ENCODE data around the gene TRAF6. TPM values are rescaled to one million over a fixed set of nuclear protein-coding genes. Genes with fewer than 3 reads are reported as not detected.

The TRAF6 gene
- total and polyA plus RNA-seq, 2 donors from 2014 or later: 4.0 to 16.5 TPM

DNA sequence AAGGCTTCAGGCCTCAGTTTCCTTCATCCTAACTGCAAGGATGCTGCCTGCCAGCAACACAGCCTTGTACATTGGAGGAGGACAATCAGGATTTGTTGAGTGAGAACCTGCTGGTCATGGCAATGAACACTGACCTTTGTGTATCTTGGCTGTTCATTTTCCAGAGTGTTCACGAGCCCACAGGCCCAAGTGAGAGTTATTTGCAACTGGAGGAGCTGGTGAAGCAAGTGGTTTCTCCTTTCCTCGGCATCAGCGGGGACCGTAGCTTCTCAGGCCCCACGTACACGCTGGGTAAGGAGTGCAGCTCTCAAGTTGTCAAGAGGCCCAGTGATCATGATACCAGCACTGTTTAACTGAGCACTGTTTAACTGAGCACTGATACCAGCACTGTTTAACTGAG, 59.0 kb downstream of the TRAF6 start:
- Histone ChIP-seq H3K4me3 (ENCODE audit: low read length in 3 of 3) (no peak overlapping the region), H3K9ac (ENCODE audit: low read length in 3 of 3) (no peak overlapping the region), H3K36me3 (ENCODE audit: control insufficient read depth in 2 of 3, insufficient read depth in 3 of 3, low read length in 3 of 3) (peaks cover 0 to 2% (median 1%) of the 10 kb centered on the region in 3 donors), H3K27me3 (ENCODE audit: control insufficient read depth, insufficient read depth, low read length) (no peaks in the 10 kb centered on the region), H3K4me1 (ENCODE audit: control insufficient read depth in 2 of 3, insufficient read depth in 2 of 3, low read depth in 1 of 3, low read length in 3 of 3) (peaks cover 3 to 30% (median 18%) of the 10 kb centered on the region in 3 donors), H3K27ac (ENCODE audit: low read depth in 2 of 2, low read length in 2 of 2) (no peak overlapping the region), H3K9me3 (ENCODE audit: control insufficient read depth in 2 of 3, insufficient read depth in 1 of 3, low read length in 3 of 3) (no peaks in the 10 kb centered on the region)
- no peak for DNase-seq
- FAIRE-seq: no peak
- intact Hi-C loops (cut with DNase I): no loop called here
- TF ChIP-seq, protein P1, sequence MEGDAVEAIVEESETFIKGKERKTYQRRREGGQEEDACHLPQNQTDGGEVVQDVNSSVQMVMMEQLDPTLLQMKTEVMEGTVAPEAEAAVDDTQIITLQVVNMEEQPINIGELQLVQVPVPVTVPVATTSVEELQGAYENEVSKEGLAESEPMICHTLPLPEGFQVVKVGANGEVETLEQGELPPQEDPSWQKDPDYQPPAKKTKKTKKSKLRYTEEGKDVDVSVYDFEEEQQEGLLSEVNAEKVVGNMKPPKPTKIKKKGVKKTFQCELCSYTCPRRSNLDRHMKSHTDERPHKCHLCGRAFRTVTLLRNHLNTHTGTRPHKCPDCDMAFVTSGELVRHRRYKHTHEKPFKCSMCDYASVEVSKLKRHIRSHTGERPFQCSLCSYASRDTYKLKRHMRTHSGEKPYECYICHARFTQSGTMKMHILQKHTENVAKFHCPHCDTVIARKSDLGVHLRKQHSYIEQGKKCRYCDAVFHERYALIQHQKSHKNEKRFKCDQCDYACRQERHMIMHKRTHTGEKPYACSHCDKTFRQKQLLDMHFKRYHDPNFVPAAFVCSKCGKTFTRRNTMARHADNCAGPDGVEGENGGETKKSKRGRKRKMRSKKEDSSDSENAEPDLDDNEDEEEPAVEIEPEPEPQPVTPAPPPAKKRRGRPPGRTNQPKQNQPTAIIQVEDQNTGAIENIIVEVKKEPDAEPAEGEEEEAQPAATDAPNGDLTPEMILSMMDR (IDR thresholded peaks at IDR 0.05; ENCODE audit: borderline replicate concordance, extremely low read depth, insufficient read depth): no peak

DNA sequence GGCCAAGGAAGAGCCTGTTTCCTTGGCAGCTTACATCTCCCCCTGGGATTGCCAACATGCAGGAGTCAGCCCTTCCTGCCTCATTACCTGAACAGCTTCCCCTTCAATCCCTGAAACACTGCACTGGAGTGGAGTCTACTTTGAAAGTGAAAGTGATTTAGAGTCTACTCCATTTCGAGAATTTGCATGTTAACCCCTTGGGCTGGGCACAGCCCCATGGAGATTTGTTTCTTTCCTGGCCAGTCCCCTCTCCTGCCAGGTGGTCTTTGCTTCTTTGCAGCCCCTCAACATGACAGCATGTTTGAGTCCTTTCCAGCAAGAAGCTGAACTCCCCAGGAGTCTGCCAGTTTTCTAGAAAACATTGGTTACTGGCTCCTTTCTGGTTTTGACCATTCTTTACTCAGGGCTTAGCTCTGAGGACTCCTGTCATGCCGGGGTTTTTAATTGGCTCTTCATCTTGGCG, 59.9 kb downstream of the TRAF6 start:
- no peak for FAIRE-seq
- no peaks in the 10 kb centered on the region for H3K9me3 ChIP-seq (ENCODE audit: control insufficient read depth in 2 of 3, insufficient read depth in 1 of 3, low read length in 3 of 3)
- H3K27me3 ChIP-seq (ENCODE audit: control insufficient read depth, insufficient read depth, low read length): no peaks in the 10 kb centered on the region
- H3K27ac ChIP-seq (ENCODE audit: low read depth in 2 of 2, low read length in 2 of 2): no peak overlapping the region
- H3K4me1 ChIP-seq (ENCODE audit: control insufficient read depth in 2 of 3, insufficient read depth in 2 of 3, low read depth in 1 of 3, low read length in 3 of 3): peaks cover 3 to 28% (median 18%) of the 10 kb centered on the region in 3 donors
- intact Hi-C loops (cut with DNase I): no loop called here
- H3K36me3 ChIP-seq (ENCODE audit: control insufficient read depth in 2 of 3, insufficient read depth in 3 of 3, low read length in 3 of 3): peaks cover 0 to 2% (median 0%) of the 10 kb centered on the region in 3 donors
- no peak overlapping the region for H3K9ac ChIP-seq (ENCODE audit: low read length in 3 of 3)
- peak in 2 of 5 donors; percentile 4 to 12 for DNase-seq
- TF ChIP-seq, protein P1 (IDR thresholded peaks at IDR 0.05; ENCODE audit: borderline replicate concordance, extremely low read depth, insufficient read depth): no peak
- peak overlapping the region in 2 of 3 donors; percentile 0 to 17 for H3K4me3 ChIP-seq (ENCODE audit: low read length in 3 of 3)

DNA sequence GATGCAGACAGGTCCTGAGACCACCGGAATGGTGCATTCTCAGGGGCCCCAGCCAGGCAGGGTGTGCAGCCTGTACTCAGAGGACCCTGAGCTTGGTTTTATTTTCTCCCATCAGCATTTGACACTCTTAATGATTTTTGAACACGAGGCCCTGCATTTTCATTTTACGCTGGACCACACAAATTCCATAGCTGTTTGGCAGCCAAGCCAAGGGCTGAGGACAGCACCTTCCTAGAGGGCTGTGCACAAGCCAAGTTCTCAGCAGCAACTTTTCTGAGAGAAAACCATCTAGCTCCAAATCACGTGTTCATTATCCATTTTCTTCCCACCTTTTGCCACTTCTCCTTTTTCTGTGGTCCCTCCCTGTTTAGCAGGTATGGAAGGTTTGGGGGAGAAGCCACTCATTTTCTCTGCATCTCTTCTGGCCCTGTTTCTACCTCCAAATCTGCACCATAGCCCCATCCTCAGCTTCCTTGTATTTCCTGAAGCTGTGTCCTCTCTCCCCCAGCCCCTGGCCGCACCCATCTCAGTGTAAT, 60.4 kb downstream of the TRAF6 start:
- Histone ChIP-seq H3K4me3 (ENCODE audit: low read length in 3 of 3) (peak overlapping the region in 2 of 3 donors; percentile 0 to 17), H3K27me3 (ENCODE audit: control insufficient read depth, insufficient read depth, low read length) (no peaks in the 10 kb centered on the region), H3K27ac (ENCODE audit: low read depth in 2 of 2, low read length in 2 of 2) (no peak overlapping the region), H3K36me3 (ENCODE audit: control insufficient read depth in 2 of 3, insufficient read depth in 3 of 3, low read length in 3 of 3) (peaks cover 0 to 2% (median 0%) of the 10 kb centered on the region in 3 donors), H3K9ac (ENCODE audit: low read length in 3 of 3) (no peak overlapping the region), H3K9me3 (ENCODE audit: control insufficient read depth in 2 of 3, insufficient read depth in 1 of 3, low read length in 3 of 3) (no peaks in the 10 kb centered on the region), H3K4me1 (ENCODE audit: control insufficient read depth in 2 of 3, insufficient read depth in 2 of 3, low read depth in 1 of 3, low read length in 3 of 3) (peaks cover 3 to 28% (median 18%) of the 10 kb centered on the region in 3 donors)
- intact Hi-C loops (cut with DNase I): no loop called here
- no peak for FAIRE-seq
- TF ChIP-seq, protein P1 (IDR thresholded peaks at IDR 0.05; ENCODE audit: borderline replicate concordance, extremely low read depth, insufficient read depth): no peak
- no peak for DNase-seq

Data from kidney (tissue), 14 donors.